Measurements from ENCODE around the gene RNF144A.

RNF144A gene

GRCh38 chr2:7010391-7011054, 93.3 kb downstream of the RNF144A start:
- DNase-seq = no peak

- DNase-seq = no peak
Observed at GRCh38 chr2:7011356-7012083, 94.3 kb downstream of the RNF144A start.

DNA sequence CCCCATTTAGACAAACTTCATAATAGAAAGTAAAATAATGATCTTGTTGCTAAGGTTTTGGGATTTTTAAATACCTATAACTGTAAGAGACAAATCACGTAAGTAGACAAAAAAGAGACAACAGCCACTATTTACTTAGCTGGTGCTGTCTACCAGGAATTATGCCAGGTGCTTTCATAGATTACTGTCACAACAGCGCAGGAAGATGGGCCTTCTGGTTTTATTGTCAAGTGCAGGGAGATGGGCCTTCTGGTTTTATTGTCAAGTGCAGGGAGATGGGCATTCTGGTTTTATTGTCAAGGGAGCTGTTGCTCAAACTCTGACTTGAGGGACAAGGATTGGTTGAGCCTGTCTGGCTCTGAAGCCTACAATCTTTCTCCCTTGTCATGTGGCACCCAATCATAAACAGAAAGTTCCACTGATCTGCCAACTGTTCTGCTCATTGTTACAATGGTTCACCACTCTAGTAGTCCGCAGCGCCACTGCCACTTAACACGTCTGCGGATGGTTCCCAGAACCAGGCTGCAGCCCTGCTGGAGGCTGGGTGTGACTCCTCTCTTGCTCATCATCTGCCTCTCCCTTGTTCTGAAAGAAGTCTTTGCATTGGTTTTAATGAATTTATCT, 95.0 kb downstream of the RNF144A start:
- DNase-seq = no peak

GRCh38 chr2:7013471-7014160, 96.4 kb downstream of the RNF144A start:
- no peak for DNase-seq

GRCh38 chr2:7014174-7014640, 97.0 kb downstream of the RNF144A start:
- DNase-seq = no peak

GRCh38 chr2:7015007-7015950, 98.1 kb downstream of the RNF144A start:
- DNase-seq = no peak

DNA sequence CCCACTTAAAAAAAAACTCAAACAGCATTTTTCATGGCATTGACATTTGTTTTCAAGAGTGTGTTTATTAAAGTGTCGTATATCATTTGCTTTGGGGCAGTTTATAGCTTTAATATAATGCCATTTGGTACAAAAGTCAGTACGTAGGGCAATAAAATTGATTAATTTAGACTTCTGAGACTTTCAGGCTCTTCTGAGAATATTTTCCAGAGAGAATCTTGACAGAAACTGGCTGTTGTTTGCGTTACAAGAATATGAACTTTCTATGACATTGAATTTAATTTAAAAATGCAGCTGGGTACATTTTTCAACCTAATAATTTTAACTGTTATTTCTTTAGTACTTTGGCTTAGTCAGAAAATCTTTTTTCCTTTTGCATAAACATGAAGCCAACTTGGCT, 98.9 kb downstream of the RNF144A start:
- DNase-seq = no peak

GRCh38 chr2:7016601-7017211, 99.5 kb downstream of the RNF144A start:
- DNase-seq = no peak

DNA sequence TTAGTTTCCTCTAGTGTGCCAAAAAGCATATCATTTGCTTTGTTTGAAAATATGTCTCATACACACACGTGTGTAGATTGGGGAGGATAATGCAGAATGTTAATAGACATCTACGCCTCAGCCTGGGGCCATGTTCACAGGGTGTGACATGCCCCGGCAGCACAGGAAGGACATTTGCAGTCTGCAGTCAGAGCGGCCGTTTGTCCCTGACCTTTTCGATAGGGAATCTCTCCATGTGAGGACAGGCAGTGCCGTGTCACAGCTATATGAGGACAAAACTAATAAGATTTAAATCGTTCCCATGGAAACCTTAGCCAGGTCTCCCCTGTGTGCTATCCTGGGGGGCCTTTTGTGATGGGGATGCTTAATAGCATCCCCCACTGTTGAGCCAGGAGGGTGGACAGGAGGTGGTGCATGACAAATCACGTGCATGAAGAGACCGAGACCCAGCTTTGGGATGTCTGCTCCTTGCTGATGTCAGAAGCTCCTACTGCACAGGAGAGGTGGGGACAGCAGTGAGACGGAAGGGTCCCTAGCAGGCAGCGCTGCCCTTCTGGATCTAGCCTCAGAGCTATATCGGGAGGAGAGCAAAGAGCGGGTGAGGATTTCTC, 100.6 kb downstream of the RNF144A start:
- DNase-seq = no peak

- no peak for DNase-seq
Observed at GRCh38 chr2:7018282-7018701, 101.1 kb downstream of the RNF144A start.

DNA sequence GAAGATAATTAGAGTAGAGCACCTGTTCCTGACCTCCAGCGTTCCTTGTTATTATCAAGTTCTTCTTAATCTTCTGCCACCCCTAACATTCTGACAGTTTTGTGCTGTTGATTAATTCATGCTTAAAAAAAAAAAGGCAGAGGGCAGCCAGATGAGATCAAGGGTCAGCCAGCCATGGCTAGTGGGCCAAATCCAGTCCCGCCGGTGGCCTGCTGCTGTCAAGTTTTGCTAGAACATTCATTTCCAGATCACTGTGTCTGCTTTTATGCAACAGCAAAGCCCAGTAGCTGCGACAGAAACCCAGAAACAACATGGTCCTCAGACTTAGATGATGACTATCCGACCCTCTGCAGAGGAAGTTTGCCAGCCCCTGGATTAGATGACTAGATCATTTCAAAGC, 101.6 kb downstream of the RNF144A start:
- no peak for DNase-seq

- no peak for DNase-seq
Observed at GRCh38 chr2:7019191-7019590, 102.0 kb downstream of the RNF144A start.

DNA sequence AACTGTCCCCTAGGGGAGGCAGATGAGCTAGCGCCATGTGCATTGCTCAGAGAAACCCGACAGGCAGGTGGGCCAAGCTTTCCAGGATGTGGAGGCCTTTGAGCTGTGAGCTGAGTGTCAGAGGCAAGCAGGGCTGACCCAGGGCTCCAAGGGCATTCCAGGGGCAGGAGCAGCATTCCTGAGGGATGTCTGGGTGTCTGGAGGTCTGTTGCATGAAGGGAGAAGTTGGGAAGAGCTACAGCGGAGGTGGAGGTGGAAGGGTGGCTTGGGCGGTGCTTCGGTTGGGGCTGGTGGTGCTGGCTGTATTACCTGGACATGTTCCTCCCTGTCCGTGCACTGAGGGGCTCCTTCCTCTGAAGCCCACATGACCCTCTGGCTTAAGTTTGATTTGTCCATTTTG, 102.8 kb downstream of the RNF144A start:
- DNase-seq = no peak

GRCh38 chr2:7020468-7020867, 103.3 kb downstream of the RNF144A start:
- DNase-seq = no peak

GRCh38 chr2:7020939-7021470, 103.8 kb downstream of the RNF144A start:
- no peak for DNase-seq

DNA sequence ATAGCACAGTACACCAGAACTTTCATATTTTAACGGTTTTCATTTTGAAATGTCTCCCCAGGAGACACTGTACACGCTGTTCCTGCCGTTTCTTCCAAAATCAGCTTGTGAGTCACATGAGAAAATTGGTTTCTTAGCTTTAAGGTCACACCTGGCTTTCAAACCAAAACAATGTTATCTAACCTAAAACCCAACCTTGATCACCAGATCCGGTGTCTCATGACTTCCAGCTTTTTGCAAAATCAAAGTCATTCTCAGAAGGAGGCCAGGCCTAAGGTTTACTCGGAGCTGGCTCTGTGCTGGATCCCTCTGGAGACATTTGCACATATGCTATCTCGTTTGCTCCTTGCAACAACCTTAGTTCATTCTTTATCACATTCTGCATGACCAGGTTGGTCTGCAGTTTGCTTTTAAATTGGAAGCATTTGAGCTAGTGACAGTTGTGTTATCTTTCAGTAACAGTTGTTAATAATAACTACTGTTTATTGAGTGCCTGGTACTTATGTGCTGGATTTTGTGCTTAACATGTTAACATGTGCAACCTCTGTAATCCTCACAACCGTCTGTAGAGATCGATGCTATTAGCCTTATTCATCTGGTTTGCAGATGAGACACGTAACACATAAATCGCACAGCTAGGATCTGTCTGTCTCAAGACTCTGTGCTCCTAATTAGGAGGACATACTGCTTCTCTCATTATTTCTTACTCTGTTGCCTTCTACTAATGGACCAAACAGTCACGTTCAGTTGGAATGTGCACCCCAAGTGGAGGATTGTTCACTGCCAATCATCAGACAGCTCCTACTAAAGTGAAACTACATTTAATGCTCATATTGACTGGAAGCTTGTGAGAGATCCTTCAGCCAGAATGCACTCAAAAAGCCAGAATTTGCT, 105.5 kb downstream of the RNF144A start:
- no peak for DNase-seq

- no peak for DNase-seq
Observed at GRCh38 chr2:7023542-7023941, 106.3 kb downstream of the RNF144A start.

DNA sequence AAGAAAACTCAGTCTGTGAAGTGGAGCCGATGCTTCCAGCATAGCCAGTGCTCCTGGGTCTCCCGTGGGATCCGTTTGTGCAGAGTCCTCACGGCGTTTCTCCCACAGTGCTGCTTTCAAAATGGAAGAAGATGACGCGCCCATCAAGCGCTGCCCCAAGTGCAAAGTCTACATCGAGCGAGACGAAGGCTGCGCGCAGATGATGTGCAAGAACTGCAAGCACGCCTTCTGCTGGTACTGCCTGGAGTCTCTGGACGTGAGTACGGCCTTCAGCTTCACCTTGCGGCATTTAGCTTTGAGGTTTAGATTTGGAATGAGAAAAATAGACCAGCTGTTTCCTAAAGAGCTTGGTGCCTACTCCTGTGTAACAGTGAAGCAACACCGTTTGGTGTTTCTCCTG, 107.0 kb downstream of the RNF144A start:
- no peak for DNase-seq

DNA sequence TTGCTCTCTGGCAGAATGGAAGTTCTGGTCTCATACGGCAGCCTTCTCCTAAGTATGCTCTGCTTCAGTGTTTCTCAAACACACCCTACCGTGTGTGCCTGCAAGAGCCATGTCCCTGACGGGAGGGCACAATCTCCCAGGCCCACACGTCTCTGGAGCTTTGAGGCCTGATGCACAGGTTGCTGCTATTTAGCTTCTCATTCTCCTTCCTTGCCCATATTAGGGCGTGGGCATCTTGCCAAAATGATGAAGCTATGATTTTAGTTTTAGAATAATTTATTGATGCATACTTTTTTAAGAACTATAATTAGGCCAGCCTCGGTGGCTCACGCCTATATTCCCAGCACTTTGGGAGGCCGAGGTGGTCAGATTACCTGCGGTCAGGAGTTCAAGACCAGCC, 107.9 kb downstream of the RNF144A start:
- DNase-seq = no peak

DNA sequence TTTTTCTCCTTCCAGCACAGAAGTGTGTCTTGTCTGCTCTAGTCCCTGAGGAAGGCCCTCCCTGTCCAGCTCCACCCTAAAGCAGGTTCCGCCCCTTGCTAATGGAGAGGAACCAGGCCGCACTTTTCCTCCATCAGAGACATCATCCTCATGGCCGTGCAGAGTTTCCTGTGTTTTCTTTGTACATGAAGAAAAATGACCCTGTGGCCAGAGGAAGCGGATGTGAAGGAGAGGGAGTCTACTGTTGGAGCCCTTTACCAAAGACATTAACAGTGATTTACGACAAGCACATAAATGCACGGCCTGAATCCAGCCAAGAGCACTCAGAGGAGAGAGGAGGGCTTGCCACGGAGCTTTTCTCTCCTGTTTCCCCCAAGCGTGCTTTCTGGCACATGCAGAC, 109.5 kb downstream of the RNF144A start:
- no peak for DNase-seq

All from KG1 (cell line).